Hematopoietic multipotent progenitor cell treated with erythropoietin and hydrocortisone succinate and interleukin-3 and kit ligand, for 17 days (in vitro differentiated cells): ENCODE data around the gene ACE.

Experiments
- DNase-seq: peaks from one replicate; pipeline ENCODE4 v3.0.0-alpha.2; 2015; ENCODE audit warnings: low spot score

ACE gene

GRCh38 chr17:63537991-63538692 lies 61.3 kb downstream of the ACE start:
- no peak for DNase-seq

- DNase-seq: no peak
Measured at GRCh38 chr17:63538693-63539595, 62.1 kb downstream of the ACE start.

GRCh38 chr17:63540590-63540989 lies 63.7 kb downstream of the ACE start:
- DNase-seq: no peak

- no peak for DNase-seq
Measured at GRCh38 chr17:63542218-63542545, 65.3 kb downstream of the ACE start.

- DNase-seq: no peak
Measured at GRCh38 chr17:63542942-63543821, 66.3 kb downstream of the ACE start.

GRCh38 chr17:63543822-63544420 lies 67.1 kb downstream of the ACE start:
- DNase-seq: no peak

- no peak for DNase-seq
Measured at GRCh38 chr17:63544467-63545301, 67.8 kb downstream of the ACE start.

- DNase-seq: no peak
Measured at GRCh38 chr17:63546308-63547082, 69.6 kb downstream of the ACE start.

GRCh38 chr17:63547083-63547523 lies 70.2 kb downstream of the ACE start:
- no peak for DNase-seq
